GM12878 (cell line): Measurements from ENCODE around the gene TCF25. TPM values are rescaled to one million over a fixed set of nuclear protein-coding genes. Genes with fewer than 3 reads are reported as not detected.

Experiments
- ATAC-seq: fragments of 200-7000 bp; cut with Tn5 transposase; 3 replicates; pipeline ENCODE4 v1.9.1; 2020; ENCODE audit warnings: mild to moderate bottlenecking, moderate library complexity
- BruUV-seq: library from RNA; stranded (reverse); fragments of 400-500 nt; replicated peaks from 2 replicates; lab custom pipeline; 2021; lab: Mats Ljungman, UMichigan
- CTCF ChIA-PET: fragments of 300-600 bp; sonication (Branson Sonifier 250); formaldehyde crosslinking; extraction: SDS; loops from one replicate; lab custom pipeline; 2021; ENCODE audit warnings: inconsistent platforms; lab: Yijun Ruan, JAX
- POLR2A ChIA-PET: fragments of 350-600 bp; formaldehyde crosslinking; extraction: SDS; loops from one replicate; lab custom pipeline; 2021; ENCODE audit warnings: inconsistent platforms; lab: Charles Lee
- RAD21 ChIA-PET: fragments of 300-600 bp; sonication (Branson Sonifier 250); formaldehyde crosslinking; loops from one replicate; lab custom pipeline; 2023; ENCODE audit warnings: antibody characterized with exemption; ENCODE audit not compliant: unreplicated experiment; lab: Charles Lee
- SMC1A ChIA-PET: fragments of 300-600 bp; sonication (Branson Sonifier 250); formaldehyde crosslinking; loops from one replicate; lab custom pipeline; 2023; ENCODE audit not compliant: unreplicated experiment, uncharacterized antibody; lab: Charles Lee
- DNase-seq: peaks from one replicate; pipeline ENCODE4 v3.0.0-alpha.2; 2011; ENCODE audit warnings: low read depth, low spot score
- FAIRE-seq: peaks from 3 replicates; lab custom pipeline; 2011; peaks lifted over from hg19 to GRCh38; lab: Jason Lieb, UNC
- H2AFZ ChIP-seq: 2 replicates; pipeline ENCODE4 v1.6.0; 2011; ENCODE audit warnings: low read depth, low read length, control low read depth; ENCODE audit not compliant: control insufficient read depth
- H3K27ac ChIP-seq: 2 replicates; pipeline ENCODE4 v1.5.1; 2011; ENCODE audit warnings: control low read depth; ENCODE audit not compliant: control insufficient read depth, insufficient read depth
- H3K27me3 ChIP-seq, 2 experiments: replicated peaks in 1 of 2; 2 replicates each; pipeline versions ENCODE4 v1.6.0 to v1.6.1; 2011; ENCODE audit warnings: low read length in 1 of 2; ENCODE audit not compliant: control insufficient read depth in 2 of 2, insufficient read depth in 2 of 2
- H3K36me3 ChIP-seq, 2 experiments: 2 replicates each; pipeline ENCODE4 v1.5.1; 2011; ENCODE audit warnings: low read length in 1 of 2; ENCODE audit not compliant: control insufficient read depth in 2 of 2, insufficient read depth in 2 of 2
- H3K4me1 ChIP-seq: 2 replicates; pipeline ENCODE4 v1.6.1; 2011; ENCODE audit warnings: mild to moderate bottlenecking, low read length, moderate library complexity, mixed read lengths; ENCODE audit not compliant: control insufficient read depth, insufficient read depth
- H3K4me2 ChIP-seq: 2 replicates; pipeline ENCODE4 v1.6.0; 2011; ENCODE audit warnings: control low read depth; ENCODE audit not compliant: control insufficient read depth, insufficient read depth
- H3K4me3 ChIP-seq: fragments of 200-600 bp; sonication (generic); 2 replicates; pipeline ENCODE4 v1.5.1; 2016
- H3K79me2 ChIP-seq: 2 replicates; pipeline ENCODE4 v1.6.0; 2011; ENCODE audit warnings: low read length; ENCODE audit not compliant: control insufficient read depth, insufficient read depth
- H3K9ac ChIP-seq: 2 replicates; pipeline ENCODE4 v1.8.0; 2011; ENCODE audit warnings: low read length, control low read depth, mixed read lengths; ENCODE audit not compliant: control insufficient read depth, insufficient read depth
- H3K9me3 ChIP-seq: replicated peaks from 3 replicates; pipeline ENCODE4 v1.5.1; 2011; ENCODE audit warnings: mild to moderate bottlenecking, low read length; ENCODE audit not compliant: control insufficient read depth, insufficient read depth
- H4K20me1 ChIP-seq: 2 replicates; pipeline ENCODE4 v1.6.0; 2011; ENCODE audit not compliant: control insufficient read depth, insufficient read depth
- ATF2 ChIP-seq: IDR thresholded peaks from 2 replicates; pipeline ENCODE4 v1.6.1; 2012; ENCODE audit warnings: low read length, inconsistent platforms
- CEBPB ChIP-seq, 2 experiments: fragments of 150-350 bp in 1 of 2; IDR thresholded peaks; 2 replicates each; pipeline ENCODE4 v1.6.1; 2012 to 2014; ENCODE audit warnings: low read depth in 2 of 2, low read length in 2 of 2, borderline replicate concordance in 1 of 2, inconsistent platforms in 1 of 2
- FOS ChIP-seq: IDR thresholded peaks from 3 replicates; pipeline ENCODE4 v1.6.1; 2011; ENCODE audit warnings: borderline replicate concordance; ENCODE audit not compliant: insufficient read length; ENCODE audit errors: extremely low read depth
- FOXK2 ChIP-seq: fragments of 450-650 bp; IDR thresholded peaks from 2 replicates; pipeline ENCODE4 v1.6.1; 2017; ENCODE audit warnings: mild to moderate bottlenecking, moderate library complexity
- MXI1 ChIP-seq: fragments of 150-350 bp; IDR thresholded peaks from 2 replicates; pipeline ENCODE4 v1.6.1; 2011; ENCODE audit warnings: low read depth, mild to moderate bottlenecking, inconsistent platforms, low read length, improper control_type of control experiment
- NFIC ChIP-seq: IDR thresholded peaks from 2 replicates; pipeline ENCODE4 v1.6.1; 2012; ENCODE audit warnings: low read depth, mild to moderate bottlenecking, inconsistent platforms, low read length, moderate library complexity
- POLR2A ChIP-seq: IDR thresholded peaks from 2 replicates; pipeline ENCODE4 v1.6.1; 2011; ENCODE audit warnings: low read depth, mild to moderate bottlenecking, low read length
- RAD21 ChIP-seq: IDR thresholded peaks from 2 replicates; pipeline ENCODE4 v1.6.1; 2011; ENCODE audit warnings: mild to moderate bottlenecking, low read depth, low read length, moderate library complexity; ENCODE audit not compliant: insufficient read depth
- SMAD1 ChIP-seq: fragments of 450-650 bp; IDR thresholded peaks from 2 replicates; pipeline ENCODE4 v1.6.1; 2018; ENCODE audit warnings: mild to moderate bottlenecking, low read depth; ENCODE audit not compliant: partially characterized antibody
- SREBF2 ChIP-seq: IDR thresholded peaks from 2 replicates; pipeline ENCODE4 v1.6.1; 2012; ENCODE audit warnings: mild to moderate bottlenecking, low read length
- ZBED1 ChIP-seq: IDR thresholded peaks from 2 replicates; pipeline ENCODE4 v1.6.1; 2016; ENCODE audit warnings: borderline replicate concordance
- ZBTB33 ChIP-seq: fragments of 450-650 bp; IDR thresholded peaks from 2 replicates; pipeline ENCODE4 v1.6.1; 2017; ENCODE audit warnings: mild to moderate bottlenecking
- ZNF274 ChIP-seq: IDR thresholded peaks from one replicate; pipeline ENCODE4 v1.8.0; 2011; ENCODE audit not compliant: insufficient read length, insufficient read depth
- ZNF622 ChIP-seq: fragments of 450-650 bp; IDR thresholded peaks from 2 replicates; pipeline ENCODE4 v1.6.1; 2017; ENCODE audit warnings: mild to moderate bottlenecking, inconsistent platforms
- WGBS: methylation state at CpG from one replicate; pipeline ENCODE4 v1.1.6; 2016; ENCODE audit warnings: low lambda C conversion rate; ENCODE audit not compliant: insufficient replicate concordance, insufficient coverage; ENCODE audit errors: missing lambda C conversion rate; 5-methylcytosine and 5-hydroxymethylcytosine counted together
- in situ Hi-C: fragments of 300-500 bp; cut with MboI; formaldehyde crosslinking; loops from 9 replicates; pipeline ENCODE4 v1.14.3; 2018; ENCODE audit warnings: mixed read lengths
- intact Hi-C: fragments of 100-400 bp; cut with micrococcal nuclease; formaldehyde crosslinking; loops from one replicate; pipeline ENCODE4 v1.14.2; 2022; ENCODE audit not compliant: unreplicated experiment
- polyA plus RNA-seq, 11 experiments: library from polyadenylated mRNA; depleted of rRNA in 4 of 11; unstranded in 6 of 11; stranded (reverse) in 5 of 11; fragments of >200 nt; fragmentation: Nextera tagmentation in 4 of 11; fragmentation: Illumina TruSeq in 1 of 11; extraction: Ambion mirVana in 4 of 11; extraction: Trizol in 1 of 11; gene quantifications; 1 replicate in 1 of 11; 2 replicates in 10 of 11; pipeline versions ENCODE4 v1.2.1 to v1.2.3, GENCODE V29; 2011 to 2016; ENCODE audit warnings: inconsistent platforms in 2 of 11, missing spikeins in 2 of 11, low read depth in 1 of 11
- total RNA-seq, 4 experiments: library from RNA; depleted of rRNA in 3 of 4; stranded (reverse); fragments of >200 nt in 3 of 4; fragmentation: Illumina TruSeq in 1 of 4; extraction: Trizol in 1 of 4; gene quantifications; 2 replicates each; pipeline versions ENCODE4 v1.2.1 to v1.2.3, GENCODE V29; 2013 to 2021

TCF25 gene
- total and polyA plus RNA-seq, 10 of the 15 experiments (the other 5 are each of a cell fraction or from before 2014, with no cell fraction given) = 8.4 to 130 (median 89.4) TPM

DNA sequence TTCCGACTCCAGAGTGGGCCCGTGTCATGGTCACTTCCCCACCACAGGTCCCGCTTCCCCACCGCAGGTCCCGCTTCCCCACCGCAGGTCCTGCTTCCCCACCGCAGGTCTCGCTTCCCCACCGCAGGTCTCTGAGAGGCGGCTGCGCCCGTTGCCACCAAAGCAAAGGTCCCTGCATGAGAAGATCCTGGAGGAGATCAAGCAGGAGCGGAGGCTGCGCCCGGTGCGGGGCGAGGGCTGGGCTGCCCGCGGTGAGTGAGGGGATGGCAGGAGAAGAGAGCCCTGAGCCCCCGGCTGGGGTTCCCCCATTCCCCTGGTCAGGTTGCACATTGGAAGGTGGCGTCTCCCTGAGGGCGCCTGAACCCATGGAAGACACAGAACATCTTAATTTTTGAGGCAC, 17.4 kb upstream of the TCF25 start:
- no peak for ATAC-seq
- ChIA-PET RAD21 (no interaction called here), POLR2A (interaction anchor here (0.7 kb wide), 1 partner anchor 17 kb away, joined by 4 read pairs; the partner anchor contains the start of gene TCF25), CTCF (no interaction called here), SMC1A (interaction anchor here (0.8 kb wide), 1 partner anchor 52 kb away, joined by 3 read pairs; no protein-coding TSS in a partner anchor)
- Histone ChIP-seq H2AFZ (no peak overlapping the region), H3K27me3 (no peaks in the 10 kb centered on the region; a peak in 1 of 4 replicates), H3K9me3 (no peaks in the 10 kb centered on the region), H3K4me2 (no peak overlapping the region), H3K4me3 (no peak overlapping the region), H3K9ac (no peak overlapping the region), H3K27ac (no peak overlapping the region), H4K20me1 (no peaks in the 10 kb centered on the region), H3K79me2 (no peaks in the 10 kb centered on the region), H3K36me3 (no peaks in the 10 kb centered on the region), H3K4me1 (no peaks in the 10 kb centered on the region)
- FAIRE-seq = no peak
- WGBS = 77% methylated on average over 22 of the region's 22 CpGs
- no TSS peak for BruUV-seq
- TF ChIP-seq MXI1 (no peak), FOS (no peak), ATF2 (no peak)
- in situ Hi-C loops (no loop called here), intact Hi-C loops (no loop called here)
- no peak for DNase-seq

GRCh38 chr16:89858973-89859614, 14.3 kb upstream of the TCF25 start:
- intact Hi-C loops (no loop called here), in situ Hi-C loops (no loop called here)
- no peak overlapping the region for H3K4me3 ChIP-seq
- no peaks in the 10 kb centered on the region for H3K9me3 ChIP-seq
- no peak overlapping the region for H3K27ac ChIP-seq
- no peak for DNase-seq
- peaks cover 18% of the 10 kb centered on the region for H3K4me1 ChIP-seq
- no peak for FAIRE-seq
- BruUV-seq = no TSS peak
- no peak overlapping the region for H3K9ac ChIP-seq
- H2AFZ ChIP-seq = no peak overlapping the region
- H4K20me1 ChIP-seq = no peaks in the 10 kb centered on the region
- ChIA-PET CTCF (interaction anchor here (1.1 to 6.9 kb wide), 8 partner anchors 41 to 159 kb away, joined by 3 to 119 read pairs (median 10); partner anchors contain the start of genes FANCA and SPATA2L), RAD21 (interaction anchor here (1.4 to 3.9 kb wide), 5 partner anchors 48 to 158 kb away, joined by 6 to 60 read pairs (median 17); partner anchors contain the start of gene SPATA2L), SMC1A (interaction anchor here (1.4 to 3.3 kb wide), 5 partner anchors 66 to 153 kb away, joined by 3 to 44 read pairs (median 6); no protein-coding TSS in a partner anchor), POLR2A (interaction anchor here (1.9 to 2.7 kb wide), 2 partner anchors 16 to 154 kb away, joined by 4 to 9 read pairs; no protein-coding TSS in a partner anchor)
- H3K79me2 ChIP-seq = no peaks in the 10 kb centered on the region
- H3K36me3 ChIP-seq = no peaks in the 10 kb centered on the region
- WGBS = 70% methylated on average over 25 of the region's 25 CpGs
- no peak for ATAC-seq
- H3K27me3 ChIP-seq = no peaks in the 10 kb centered on the region; a peak in 1 of 4 replicates
- no peak overlapping the region for H3K4me2 ChIP-seq
- TF ChIP-seq SREBF2 (no peak), RAD21 (no peak), SMAD1 (no peak), ZNF274 (no peak), POLR2A (no peak), CEBPB (IDR thresholded peaks at IDR 0.05; ENCODE audit: borderline replicate concordance in 1 of 2, low read depth in 2 of 2, low read length in 2 of 2) (no peak), ZBED1 (no peak), FOXK2 (no peak), ZNF622 (no peak), ZBTB33 (no peak), NFIC (no peak)
